Measurements from ENCODE around the gene TCF7L2.

Gene TCF7L2

DNA sequence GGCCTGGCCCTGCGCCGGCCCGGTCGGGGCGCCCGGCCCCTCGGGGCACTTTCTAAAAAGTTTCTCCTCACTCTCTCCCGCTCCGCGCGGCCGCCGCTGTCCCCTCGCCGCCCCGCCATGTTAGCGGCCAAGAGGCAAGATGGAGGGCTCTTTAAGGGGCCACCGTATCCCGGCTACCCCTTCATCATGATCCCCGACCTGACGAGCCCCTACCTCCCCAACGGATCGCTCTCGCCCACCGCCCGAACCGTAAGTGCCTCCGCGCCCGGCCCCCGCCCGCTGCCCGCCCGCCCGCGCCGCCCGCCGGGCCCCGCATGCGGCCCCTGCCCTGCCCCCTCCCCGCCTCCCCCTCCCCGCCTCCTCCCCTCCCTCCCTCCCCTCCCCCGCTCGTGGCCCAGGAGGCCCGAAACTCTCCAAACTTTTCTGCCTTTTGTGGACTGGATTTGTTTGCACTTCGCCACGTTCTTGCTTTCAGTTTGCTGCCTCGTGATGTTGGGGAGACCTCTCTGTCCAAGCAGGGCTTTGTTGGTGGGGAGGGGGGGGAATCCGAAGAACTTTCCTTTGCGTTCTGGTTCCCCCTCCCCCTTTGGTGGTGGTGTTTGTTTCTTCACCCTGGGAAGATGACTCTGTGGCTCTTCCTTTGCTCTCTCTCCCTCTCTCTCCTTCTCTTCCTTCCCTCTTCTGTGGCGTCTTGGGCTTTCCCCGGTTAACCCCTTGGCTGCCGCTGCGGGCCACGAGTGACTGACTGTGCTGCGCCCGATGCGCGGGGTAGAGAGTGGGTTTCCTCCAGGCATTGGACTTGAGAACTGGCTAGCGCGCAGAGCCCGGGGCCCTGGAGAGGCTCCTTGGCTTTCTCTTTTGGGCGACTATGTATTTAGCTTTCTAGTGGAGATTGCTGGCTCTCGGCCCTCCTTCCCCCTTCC is 1.6 kb downstream of the TCF7L2 start:
- in situ Hi-C loops (cut with MboI; ENCODE audit: low pct_unique_long_range_greater_than_20kb, low sequenced_read_pairs, unreplicated experiment), result no loop called here
- peak; percentile 52 for DNase-seq (ENCODE audit: low spot score)
- TF ChIP-seq CTCF (IDR thresholded peaks at IDR 0.05; ENCODE audit: extremely low read depth, insufficient read depth, missing control alignments), result no peak

- DNase-seq (ENCODE audit: low spot score), result no peak
- in situ Hi-C loops (cut with MboI; ENCODE audit: low pct_unique_long_range_greater_than_20kb, low sequenced_read_pairs, unreplicated experiment), result no loop called here
Observed at GRCh38 chr10:112952282-112953173, 2.5 kb downstream of the TCF7L2 start.

GRCh38 chr10:112953174-112954159 is 3.4 kb downstream of the TCF7L2 start:
- in situ Hi-C loops (cut with MboI; ENCODE audit: low pct_unique_long_range_greater_than_20kb, low sequenced_read_pairs, unreplicated experiment), result no loop called here
- no peak for DNase-seq (ENCODE audit: low spot score)
- no peak for TF ChIP-seq CTCF (IDR thresholded peaks at IDR 0.05; ENCODE audit: extremely low read depth, insufficient read depth, missing control alignments)

More at GRCh38 chr10:112952282-112953173, 2.5 kb downstream of the TCF7L2 start:
- TF ChIP-seq CTCF (IDR thresholded peaks at IDR 0.05; ENCODE audit: extremely low read depth, insufficient read depth, missing control alignments), result no peak

GRCh38 chr10:112954974-112955581 is 5.0 kb downstream of the TCF7L2 start:
- in situ Hi-C loops (cut with MboI; ENCODE audit: low pct_unique_long_range_greater_than_20kb, low sequenced_read_pairs, unreplicated experiment), result no loop called here
- no peak for DNase-seq (ENCODE audit: low spot score)

More at GRCh38 chr10:112954974-112955581, 5.0 kb downstream of the TCF7L2 start:
- no peak for TF ChIP-seq CTCF (IDR thresholded peaks at IDR 0.05; ENCODE audit: extremely low read depth, insufficient read depth, missing control alignments)

All from GM13977 (cell line).